Kidney capillary endothelial cell (primary cell): ENCODE results near the gene ENKD1.

Experiments used
- DNase-seq: peaks from one replicate; pipeline ENCODE4 v3.0.0-alpha.2; 2018; ENCODE audit warnings: low spot score

The ENKD1 gene

GRCh38 chr16:67663877-67664222 is 2.7 kb downstream of the ENKD1 start:
- no peak for DNase-seq

- DNase-seq, result no peak
Observed at GRCh38 chr16:67663151-67663876, 3.2 kb downstream of the ENKD1 start.

GRCh38 chr16:67662653-67663010 is 3.9 kb downstream of the ENKD1 start:
- no peak for DNase-seq

GRCh38 chr16:67661886-67662652 is 4.5 kb downstream of the ENKD1 start:
- DNase-seq, result no peak

GRCh38 chr16:67661101-67661761 is 5.3 kb downstream of the ENKD1 start:
- no peak for DNase-seq

- DNase-seq, result peak; percentile 89
Observed at GRCh38 chr16:67660564-67661028, 6.0 kb downstream of the ENKD1 start, which contains the start of gene PARD6A. Gene PARD6A (plus strand): TSS chr16:67660960. CDS start chr16:67661039, 79 bp downstream.

- peak; percentile 83 for DNase-seq
Observed at GRCh38 chr16:67659675-67660563, 6.6 kb downstream of the ENKD1 start, which contains the start of gene ACD. Gene ACD (minus strand): TSS chr16:67660260. CDS start chr16:67660220, 40 bp downstream.

GRCh38 chr16:67658849-67659674 is 7.5 kb downstream of the ENKD1 start:
- DNase-seq, result no peak

- no peak for DNase-seq
Observed at GRCh38 chr16:67657751-67658518, 8.6 kb downstream of the ENKD1 start.

GRCh38 chr16:67657017-67657608 is 9.4 kb downstream of the ENKD1 start:
- no peak for DNase-seq

GRCh38 chr16:67656344-67657016 is 10.1 kb downstream of the ENKD1 start:
- DNase-seq, result no peak

- DNase-seq, result no peak
Observed at GRCh38 chr16:67655363-67655762, 11.2 kb downstream of the ENKD1 start.

- DNase-seq, result no peak
Observed at GRCh38 chr16:67654403-67654911, 12.1 kb downstream of the ENKD1 start.

GRCh38 chr16:67653789-67654402 is 12.7 kb downstream of the ENKD1 start:
- no peak for DNase-seq

GRCh38 chr16:67653128-67653788 is 13.3 kb downstream of the ENKD1 start:
- no peak for DNase-seq

GRCh38 chr16:67652578-67653127 is 13.9 kb downstream of the ENKD1 start:
- no peak for DNase-seq

GRCh38 chr16:67651847-67652246 is 14.7 kb downstream of the ENKD1 start:
- no peak for DNase-seq

- no peak for DNase-seq
Observed at GRCh38 chr16:67651039-67651438, 15.5 kb downstream of the ENKD1 start.
